C4-2B (cell line): ENCODE data around the gene BPI.

Experiments
- H3K27ac ChIP-seq: fragments of 450-650 bp; 2 replicates; pipeline ENCODE4 v1.5.1; 2017
- ZFX ChIP-seq: fragments of 450-650 bp; IDR thresholded peaks from 2 replicates; pipeline ENCODE4 v1.6.1; 2017
- TF ChIP-seq, protein P1 (sequence below): fragments of 450-650 bp; conservative IDR thresholded peaks from 2 replicates; pipeline ENCODE4 v1.5.1; 2017; ENCODE audit warnings: mild to moderate bottlenecking

Gene BPI

DNA sequence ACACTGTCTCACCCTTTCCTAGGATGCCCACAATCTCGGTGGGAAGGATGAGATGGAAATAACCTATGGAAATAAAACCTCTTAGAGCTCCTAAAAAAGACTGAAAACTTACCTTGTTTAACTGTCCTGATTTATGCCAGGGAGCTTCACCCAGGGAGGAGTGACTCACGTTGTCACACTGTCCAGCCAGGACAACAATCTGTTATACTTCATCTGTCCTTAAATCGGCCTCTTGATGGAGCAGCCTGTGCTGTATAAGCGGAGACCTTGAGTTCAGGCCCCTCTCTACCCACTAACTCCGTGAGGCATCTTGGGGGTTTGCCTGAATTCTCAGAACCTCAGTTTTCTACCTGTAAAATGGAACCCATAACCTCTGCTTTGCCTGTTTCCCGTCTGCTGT is 34.2 kb upstream of the BPI start:
- H3K27ac ChIP-seq, result no peak overlapping the region
- TF ChIP-seq, protein P1, sequence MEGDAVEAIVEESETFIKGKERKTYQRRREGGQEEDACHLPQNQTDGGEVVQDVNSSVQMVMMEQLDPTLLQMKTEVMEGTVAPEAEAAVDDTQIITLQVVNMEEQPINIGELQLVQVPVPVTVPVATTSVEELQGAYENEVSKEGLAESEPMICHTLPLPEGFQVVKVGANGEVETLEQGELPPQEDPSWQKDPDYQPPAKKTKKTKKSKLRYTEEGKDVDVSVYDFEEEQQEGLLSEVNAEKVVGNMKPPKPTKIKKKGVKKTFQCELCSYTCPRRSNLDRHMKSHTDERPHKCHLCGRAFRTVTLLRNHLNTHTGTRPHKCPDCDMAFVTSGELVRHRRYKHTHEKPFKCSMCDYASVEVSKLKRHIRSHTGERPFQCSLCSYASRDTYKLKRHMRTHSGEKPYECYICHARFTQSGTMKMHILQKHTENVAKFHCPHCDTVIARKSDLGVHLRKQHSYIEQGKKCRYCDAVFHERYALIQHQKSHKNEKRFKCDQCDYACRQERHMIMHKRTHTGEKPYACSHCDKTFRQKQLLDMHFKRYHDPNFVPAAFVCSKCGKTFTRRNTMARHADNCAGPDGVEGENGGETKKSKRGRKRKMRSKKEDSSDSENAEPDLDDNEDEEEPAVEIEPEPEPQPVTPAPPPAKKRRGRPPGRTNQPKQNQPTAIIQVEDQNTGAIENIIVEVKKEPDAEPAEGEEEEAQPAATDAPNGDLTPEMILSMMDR, result no peak
- no peak for TF ChIP-seq ZFX

DNA sequence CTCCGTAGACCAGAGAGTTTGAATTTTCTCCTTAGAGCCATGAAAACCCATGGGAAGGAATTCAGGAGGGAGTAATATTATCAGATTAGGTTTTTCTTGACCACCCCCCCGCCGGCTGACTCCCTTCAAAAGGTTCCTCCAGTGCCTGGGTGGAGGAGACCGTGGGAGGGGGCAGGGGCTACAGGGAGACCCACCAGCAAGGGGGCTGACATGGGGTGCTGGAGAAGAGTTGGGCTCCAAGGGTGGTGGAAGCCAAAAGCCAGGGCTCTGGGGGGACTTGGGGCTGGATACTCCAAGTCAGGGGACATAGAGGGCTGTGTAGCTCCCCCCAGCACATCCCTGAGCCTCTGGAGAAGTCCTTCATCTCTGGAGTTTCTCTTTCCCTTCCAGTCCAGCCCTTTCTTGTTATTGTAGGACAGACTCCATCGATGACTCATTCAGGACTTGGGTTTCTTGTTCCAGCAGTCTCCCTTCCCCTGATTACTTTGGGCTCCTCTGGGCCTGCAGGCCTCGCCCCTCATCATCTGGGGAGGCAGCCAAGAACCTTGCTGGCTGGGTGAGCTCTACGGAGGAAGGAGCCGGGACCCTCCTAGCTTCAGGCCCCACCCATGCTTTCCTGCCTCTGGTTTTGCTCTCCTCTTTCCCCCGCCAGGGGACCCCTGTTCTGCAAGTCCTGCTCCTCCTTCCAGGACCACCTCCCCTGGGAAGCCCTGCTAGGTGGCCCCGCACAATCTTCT is 32.9 kb upstream of the BPI start:
- TF ChIP-seq ZFX, result no peak
- TF ChIP-seq, protein P1, result no peak
- no peak overlapping the region for H3K27ac ChIP-seq

DNA sequence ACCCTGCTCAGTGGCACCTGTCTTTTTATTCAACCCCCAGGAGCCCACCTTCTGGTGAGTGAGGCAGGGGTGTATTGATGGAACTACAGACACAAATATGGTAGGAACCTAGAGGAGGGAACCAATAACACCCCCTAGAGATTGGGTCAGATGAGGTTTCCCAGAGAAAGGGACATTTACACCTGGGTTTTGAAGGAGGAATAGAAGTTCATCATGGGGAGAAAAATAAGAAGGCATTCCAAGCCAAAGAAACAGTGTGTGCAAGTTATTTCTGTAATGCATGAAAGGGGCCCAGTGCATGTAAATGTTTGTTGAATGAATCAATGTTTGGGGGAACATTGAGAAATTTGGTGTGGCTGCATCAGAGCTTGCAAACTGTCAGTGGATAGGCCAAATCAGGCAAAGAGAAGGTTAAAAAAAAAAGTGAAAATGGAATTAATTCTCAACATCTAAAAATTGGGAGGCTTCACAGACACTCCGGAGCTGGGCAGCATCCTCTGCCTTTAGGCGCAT is 32.3 kb upstream of the BPI start:
- TF ChIP-seq, protein P1, result no peak
- no peak for TF ChIP-seq ZFX
- H3K27ac ChIP-seq, result no peak overlapping the region

DNA sequence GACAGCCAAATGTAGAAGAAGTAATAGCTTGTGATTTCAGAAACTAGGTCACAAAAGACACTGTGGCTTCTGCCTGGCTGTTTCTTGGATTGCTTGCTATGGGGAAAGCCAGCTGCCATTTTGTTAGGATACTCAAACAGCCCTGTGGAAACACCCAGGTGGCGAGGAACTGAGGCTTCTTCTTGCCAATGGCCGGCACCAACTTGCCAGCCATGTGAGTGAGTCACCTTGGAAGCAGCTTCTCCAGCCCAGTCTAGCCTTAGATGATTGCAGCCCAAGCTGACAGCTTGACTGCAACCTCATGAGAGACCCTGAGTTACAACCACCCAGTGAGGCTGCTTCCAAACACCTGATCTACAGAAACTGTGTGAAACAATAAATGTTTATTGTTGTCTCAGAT is 31.6 kb upstream of the BPI start:
- TF ChIP-seq, protein P1, result no peak
- no peak for TF ChIP-seq ZFX

DNA sequence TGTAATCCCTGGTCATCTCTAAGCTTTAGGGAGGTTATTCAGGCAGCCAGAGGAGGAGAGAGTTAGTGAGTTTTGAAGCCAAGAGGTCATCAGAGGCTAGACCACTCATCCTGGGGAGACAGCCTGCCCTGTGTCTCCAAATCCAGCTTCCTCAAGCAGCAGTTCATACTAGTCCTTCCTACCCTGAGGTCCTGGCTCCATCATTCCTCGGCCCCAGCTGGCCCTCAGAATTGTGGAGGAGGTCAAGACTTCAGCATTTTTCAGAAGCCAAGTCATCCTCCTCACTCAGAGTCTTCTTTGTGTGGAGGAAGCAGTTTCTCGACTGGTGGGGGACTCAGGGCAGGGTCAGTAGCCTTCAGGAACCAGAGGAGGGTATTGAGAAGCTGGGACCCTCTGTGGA is 31.0 kb upstream of the BPI start:
- TF ChIP-seq, protein P1, result no peak
- no peak for TF ChIP-seq ZFX
- no peak overlapping the region for H3K27ac ChIP-seq

More for the DNA sequence above, 31.6 kb upstream of the BPI start:
- H3K27ac ChIP-seq, result no peak overlapping the region

DNA sequence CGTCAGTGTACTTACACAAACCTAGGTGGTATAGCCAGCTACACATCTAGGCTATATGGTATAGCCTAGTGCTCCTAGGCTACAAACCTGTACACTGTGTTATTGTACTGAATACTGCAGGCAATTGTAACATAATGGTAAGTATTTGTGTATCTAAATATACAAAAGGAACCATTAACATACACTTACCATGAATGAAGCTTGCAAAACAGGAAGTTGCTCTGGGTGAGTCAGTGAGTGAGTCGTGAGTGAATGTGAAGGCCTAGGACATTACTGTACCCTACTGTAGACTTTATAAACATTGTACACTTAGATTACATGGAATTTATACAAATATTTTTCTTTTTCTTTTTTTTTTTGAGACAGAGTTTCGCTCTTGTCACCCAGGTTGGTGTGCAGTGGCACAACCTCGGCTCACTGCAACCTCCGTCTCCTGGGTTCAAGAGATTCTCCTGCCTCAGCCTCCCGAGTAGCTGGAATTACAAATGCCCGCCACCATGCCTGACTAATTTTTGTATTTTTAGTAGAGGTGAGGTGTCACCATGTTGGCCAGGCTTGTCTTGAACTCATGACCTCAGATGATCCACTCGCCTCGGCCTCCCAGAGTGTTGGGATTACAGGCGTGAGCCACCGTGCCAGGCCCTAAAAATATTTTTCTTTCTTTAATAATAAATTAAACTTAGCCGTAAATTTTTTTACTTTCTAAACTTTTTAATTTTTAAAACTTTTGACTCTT is 28.0 kb upstream of the BPI start:
- H3K27ac ChIP-seq, result no peak overlapping the region
- TF ChIP-seq, protein P1, result no peak
- no peak for TF ChIP-seq ZFX

DNA sequence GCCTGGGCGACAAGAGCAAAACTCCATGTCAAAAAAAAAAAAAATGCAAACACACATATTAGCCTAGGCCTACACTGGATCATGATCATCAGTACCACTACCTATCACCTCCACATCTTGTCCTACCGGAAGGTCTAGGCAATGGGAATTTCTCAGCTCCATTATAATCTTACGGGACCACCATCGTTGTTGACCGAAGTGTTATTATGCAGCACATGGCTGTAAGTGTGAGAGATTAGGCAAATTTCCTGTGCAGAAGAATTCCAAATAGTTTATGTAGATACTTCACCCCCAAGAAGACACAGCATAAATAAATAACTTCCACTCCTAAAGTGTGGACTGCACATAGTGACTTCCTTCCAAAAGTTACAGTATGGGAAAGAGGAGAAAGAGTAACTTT is 26.7 kb upstream of the BPI start:
- no peak for TF ChIP-seq ZFX
- TF ChIP-seq, protein P1, result no peak

More for the DNA sequence above, 26.7 kb upstream of the BPI start:
- no peak overlapping the region for H3K27ac ChIP-seq
